Raji (cell line): ENCODE measurements around the gene GTPBP1.

ENCODE experiments used
- POLR2A ChIP-seq: IDR thresholded peaks from 2 replicates; pipeline ENCODE4 v1.6.1; 2011; ENCODE audit warnings: low read depth, low read length, control low read depth; ENCODE audit not compliant: insufficient read depth

The GTPBP1 gene

DNA sequence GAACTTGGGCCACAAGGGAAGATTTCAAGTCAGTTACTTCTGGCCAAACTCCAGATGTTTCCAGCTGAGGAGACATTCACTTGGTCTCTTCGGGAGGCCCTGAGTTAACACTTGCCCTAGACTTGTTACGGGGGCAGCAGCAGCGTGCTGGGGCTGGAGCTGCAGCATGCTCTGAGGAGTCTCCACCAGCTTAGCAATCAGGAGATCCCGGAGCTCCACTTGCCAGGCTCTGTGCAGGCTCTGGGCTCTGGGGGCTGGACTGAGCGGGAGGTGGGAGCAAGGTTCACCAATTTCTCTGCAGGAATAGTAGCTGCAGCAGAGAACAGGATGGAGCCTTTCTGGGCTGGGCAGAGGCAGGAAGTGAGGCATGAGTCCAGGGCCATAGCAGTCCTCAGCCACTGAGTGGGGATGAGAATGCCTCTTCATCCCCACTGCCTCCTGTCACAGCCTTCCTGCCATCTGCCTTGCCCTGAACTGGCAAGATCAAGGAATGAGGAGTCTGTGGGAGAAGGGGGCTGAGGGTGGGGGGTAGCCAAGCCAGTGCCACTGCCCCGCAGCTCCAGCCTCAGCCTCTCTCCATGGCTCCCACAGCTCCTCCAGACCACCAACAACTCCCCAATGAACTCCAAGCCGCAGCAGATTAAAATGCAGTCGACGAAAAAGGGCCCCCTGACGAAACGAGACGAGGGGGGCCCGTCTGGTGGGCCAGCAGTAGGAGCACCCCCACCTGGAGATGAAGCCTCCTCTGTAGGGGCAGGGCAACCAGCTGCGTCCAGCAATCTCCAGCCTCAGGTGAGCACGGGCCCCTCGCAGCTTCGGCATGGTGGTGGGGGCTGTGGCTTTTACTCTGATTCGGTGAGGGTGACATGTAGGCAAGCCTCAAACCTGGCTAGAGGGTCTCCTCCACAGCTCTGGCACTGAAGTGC is 23.4 kb downstream of the GTPBP1 start:
- TF ChIP-seq POLR2A, result no peak

DNA sequence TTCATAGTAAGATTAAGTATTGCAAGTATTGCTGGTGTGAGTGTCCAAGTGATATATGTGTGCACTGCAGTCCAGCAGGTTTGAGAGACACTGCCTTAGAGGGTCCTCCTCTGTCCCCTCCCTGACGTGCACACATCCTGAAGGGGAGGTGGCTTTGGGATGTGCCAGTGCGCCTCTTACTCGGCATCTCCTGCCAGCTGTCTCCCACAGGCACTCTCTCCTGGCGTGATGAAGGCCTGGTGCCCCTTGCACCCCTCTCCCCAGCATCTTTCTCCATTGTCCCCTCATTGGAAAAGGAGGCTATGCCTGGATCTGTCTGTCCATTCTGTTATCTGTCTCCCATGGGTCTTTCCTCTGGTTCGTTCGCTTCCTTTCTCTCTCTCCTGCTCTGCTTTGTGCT is 24.2 kb downstream of the GTPBP1 start:
- no peak for TF ChIP-seq POLR2A

DNA sequence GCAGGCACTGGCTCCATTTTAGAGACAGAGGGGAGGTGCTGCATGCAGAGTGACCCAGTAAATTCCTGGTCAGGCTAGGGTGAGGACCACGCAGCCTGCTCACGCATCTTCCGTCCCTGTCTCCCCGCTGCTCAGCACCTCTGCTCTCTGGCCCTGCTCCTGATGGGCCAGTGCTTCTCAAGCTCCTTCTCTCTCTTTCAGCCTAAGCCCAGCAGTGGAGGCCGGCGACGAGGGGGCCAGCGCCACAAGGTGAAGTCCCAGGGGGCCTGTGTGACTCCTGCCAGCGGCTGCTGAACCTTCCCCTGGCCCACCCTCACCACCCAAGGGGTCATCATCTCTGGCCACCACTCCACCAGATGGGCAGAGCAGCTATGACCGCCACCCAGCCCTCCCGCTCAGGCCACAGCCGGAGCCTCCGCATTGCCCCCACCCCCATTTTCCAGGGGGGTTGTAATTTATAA is 24.7 kb downstream of the GTPBP1 start:
- no peak for TF ChIP-seq POLR2A

DNA sequence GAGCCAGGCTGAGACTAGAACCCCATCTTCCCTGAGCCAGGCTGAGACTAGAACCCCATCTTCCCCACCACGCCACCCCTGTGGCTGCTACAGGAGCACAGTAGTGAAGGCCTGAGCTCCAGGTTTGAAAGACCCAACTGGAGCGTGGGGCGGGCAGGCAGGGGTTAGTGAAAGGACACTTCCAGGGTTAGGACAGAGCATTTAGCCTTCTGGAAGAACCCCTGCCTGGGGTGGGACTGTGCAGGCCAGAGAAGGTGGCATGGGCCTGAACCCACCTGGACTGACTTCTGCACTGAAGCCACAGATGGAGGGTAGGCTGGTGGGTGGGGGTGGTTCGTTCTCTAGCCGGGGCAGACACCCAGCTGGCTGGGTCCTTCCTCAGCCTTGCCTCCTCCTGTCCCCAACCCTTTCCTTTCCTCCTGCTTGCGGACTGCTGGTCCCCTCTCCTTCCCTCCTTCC is 26.0 kb downstream of the GTPBP1 start:
- no peak for TF ChIP-seq POLR2A

GRCh38 chr22:38732251-38732815 is 26.6 kb downstream of the GTPBP1 start:
- TF ChIP-seq POLR2A, result no peak

GRCh38 chr22:38733329-38733723 is 27.6 kb downstream of the GTPBP1 start:
- no peak for TF ChIP-seq POLR2A

DNA sequence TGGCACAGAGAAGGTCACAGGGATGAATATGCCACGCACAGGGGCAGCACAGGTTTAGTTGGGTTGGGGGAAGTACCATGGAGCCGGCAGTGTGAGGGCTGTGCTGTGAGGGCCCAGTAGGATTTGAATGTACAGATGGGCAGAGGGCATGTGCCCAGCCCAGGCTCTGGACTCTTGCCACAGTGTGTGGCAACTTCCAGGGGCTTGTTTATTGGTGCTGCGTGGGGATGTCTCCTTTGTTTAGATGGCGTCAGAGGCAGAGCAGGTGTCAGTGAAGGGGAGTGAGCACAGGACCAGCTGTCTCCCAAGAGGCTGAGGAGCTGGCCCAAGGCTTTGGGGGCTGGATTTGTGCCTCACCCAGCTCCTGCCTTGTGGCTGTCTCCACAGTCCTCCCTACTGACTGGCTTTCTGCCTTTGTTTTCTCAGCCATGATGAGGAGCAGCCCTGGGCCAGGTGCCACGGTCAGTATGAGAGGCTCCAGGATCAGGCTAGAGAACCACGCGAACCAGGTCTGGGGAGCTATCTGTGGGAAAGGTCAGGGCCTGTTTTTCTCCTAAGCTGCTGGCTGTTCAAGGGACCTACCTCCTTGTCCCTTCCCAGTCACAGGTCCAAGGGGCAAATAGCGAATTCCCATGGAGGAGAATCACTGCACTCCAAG is 28.1 kb downstream of the GTPBP1 start:
- no peak for TF ChIP-seq POLR2A

- TF ChIP-seq POLR2A, result no peak
Measured at GRCh38 chr22:38734421-38735100, 28.8 kb downstream of the GTPBP1 start.

DNA sequence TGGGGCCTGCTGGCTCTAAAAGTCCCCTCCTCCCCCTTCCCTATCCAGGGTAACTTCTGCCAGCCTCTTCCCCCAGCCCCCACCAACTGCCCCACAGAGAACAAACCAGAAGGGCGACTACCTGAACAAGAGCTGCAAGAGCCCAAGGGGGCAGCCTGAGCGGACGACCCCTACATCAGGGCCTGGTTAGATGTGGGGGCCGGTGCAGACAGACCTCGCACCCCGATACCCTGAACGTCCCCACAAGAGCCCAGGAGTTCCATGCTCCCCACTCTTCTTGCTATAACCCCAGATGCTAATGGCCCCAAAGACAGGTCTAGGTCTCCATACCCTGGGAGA is 29.4 kb downstream of the GTPBP1 start:
- no peak for TF ChIP-seq POLR2A

- TF ChIP-seq POLR2A, result no peak
Measured at GRCh38 chr22:38735465-38736256, 29.9 kb downstream of the GTPBP1 start.

DNA sequence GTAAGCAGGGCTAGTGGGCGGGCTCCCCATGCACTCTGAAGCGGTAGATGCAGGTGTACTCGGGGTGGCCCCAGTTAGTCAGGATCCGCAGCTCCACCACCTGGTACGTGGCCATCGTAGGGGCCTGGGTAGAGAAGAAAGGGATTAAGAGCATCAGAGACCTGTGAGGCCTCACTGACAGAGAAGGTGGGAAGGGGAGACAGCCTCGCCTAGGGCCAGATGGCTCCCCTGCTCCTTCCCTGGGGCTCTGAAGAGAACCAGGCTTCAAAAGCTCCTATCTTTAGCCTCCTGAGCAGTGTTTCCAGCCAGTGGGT is 30.5 kb downstream of the GTPBP1 start:
- no peak for TF ChIP-seq POLR2A

- TF ChIP-seq POLR2A, result no peak
Measured at GRCh38 chr22:38737302-38738060, 31.7 kb downstream of the GTPBP1 start.

DNA sequence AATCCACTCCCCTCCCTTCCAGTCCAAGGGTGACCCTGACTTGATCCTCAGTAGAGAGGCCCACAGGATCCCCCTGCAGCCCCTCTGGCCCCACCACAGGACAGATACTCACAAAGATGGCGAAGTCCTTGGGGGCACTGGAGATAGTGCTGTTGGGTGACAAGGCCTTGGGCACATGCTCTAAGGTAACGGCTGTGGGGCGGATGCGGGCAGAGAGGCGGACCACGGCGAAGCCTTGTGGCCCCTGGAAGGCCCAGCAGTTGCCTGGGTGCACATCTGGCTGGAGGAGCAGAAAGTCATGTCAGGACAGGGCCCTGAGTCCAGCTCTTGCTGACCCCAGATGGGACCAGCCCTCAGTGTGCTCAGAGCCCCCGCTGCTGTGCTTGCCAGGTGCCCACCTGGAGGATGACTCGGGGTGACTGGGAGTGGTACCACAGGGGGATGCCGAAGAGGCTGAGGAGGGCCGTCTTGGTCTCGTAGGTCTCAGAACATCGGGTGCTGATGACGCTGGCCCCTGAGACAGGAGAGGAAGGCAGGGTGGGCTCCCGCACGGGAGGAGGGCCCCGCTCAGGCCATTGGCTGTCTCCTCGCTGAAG is 32.8 kb downstream of the GTPBP1 start:
- no peak for TF ChIP-seq POLR2A
